ENCODE results near the gene PARS2.

Gene PARS2

GRCh38 chr1:54768093-54768492 is 3.8 kb upstream of the PARS2 start:
- no peak for DNase-seq

- no peak for DNase-seq
Measured at GRCh38 chr1:54767526-54767925, 3.2 kb upstream of the PARS2 start.

- no peak for DNase-seq
Measured at GRCh38 chr1:54766726-54767125, 2.4 kb upstream of the PARS2 start.

GRCh38 chr1:54764922-54765561 is 719 bp upstream of the PARS2 start:
- no peak for DNase-seq

- no peak for DNase-seq
Measured at GRCh38 chr1:54763816-54764132, 549 bp downstream of the PARS2 start.

- DNase-seq: no peak
Measured at GRCh38 chr1:54758678-54759348, 5.5 kb downstream of the PARS2 start.

- DNase-seq: no peak
Measured at GRCh38 chr1:54757833-54758232, 6.5 kb downstream of the PARS2 start.

GRCh38 chr1:54754486-54755285 is 9.6 kb downstream of the PARS2 start:
- DNase-seq: no peak

- no peak for DNase-seq
Measured at GRCh38 chr1:54754045-54754444, 10.3 kb downstream of the PARS2 start.

GRCh38 chr1:54751426-54751825 is 12.9 kb downstream of the PARS2 start:
- no peak for DNase-seq

GRCh38 chr1:54750596-54750995 is 13.7 kb downstream of the PARS2 start:
- no peak for DNase-seq

- DNase-seq: no peak
Measured at GRCh38 chr1:54748094-54748835, 16.1 kb downstream of the PARS2 start.

- DNase-seq: no peak
Measured at GRCh38 chr1:54745864-54746263, 18.5 kb downstream of the PARS2 start.

- DNase-seq: no peak
Measured at GRCh38 chr1:54745274-54745673, 19.0 kb downstream of the PARS2 start.

- DNase-seq: no peak
Measured at GRCh38 chr1:54744696-54745095, 19.6 kb downstream of the PARS2 start.

GRCh38 chr1:54743416-54744226 is 20.7 kb downstream of the PARS2 start:
- no peak for DNase-seq

GRCh38 chr1:54742282-54742681 is 22.0 kb downstream of the PARS2 start:
- DNase-seq: no peak

- no peak for DNase-seq
Measured at GRCh38 chr1:54741531-54741930, 22.8 kb downstream of the PARS2 start.

- no peak for DNase-seq
Measured at GRCh38 chr1:54738244-54738643, 26.1 kb downstream of the PARS2 start.

- no peak for DNase-seq
Measured at GRCh38 chr1:54736685-54737084, 27.6 kb downstream of the PARS2 start.

GRCh38 chr1:54728027-54728426 is 36.3 kb downstream of the PARS2 start:
- DNase-seq: no peak

- DNase-seq: no peak
Measured at GRCh38 chr1:54724771-54725170, 39.6 kb downstream of the PARS2 start.

- DNase-seq: no peak
Measured at GRCh38 chr1:54723985-54724384, 40.3 kb downstream of the PARS2 start.

All from eye (tissue), 1 donor.